Measurements from ENCODE around the gene ABITRAM. TPM values are rescaled to one million over a fixed set of nuclear protein-coding genes. Genes with fewer than 3 reads are reported as not detected.

The ABITRAM gene
- total and polyA plus RNA-seq, 2 of the 13 experiments (the other 11 are each of a cell fraction or from before 2014, with no cell fraction given): 10.2 to 21.6 TPM

- TF ChIP-seq ZNF740 (CRISPR knock-in tag; IDR thresholded peaks at IDR 0.05) (peak; percentile 67; the same call in 1 of the 2 replicates), GMEB1 (CRISPR knock-in tag; IDR thresholded peaks at IDR 0.05; ENCODE audit: borderline replicate concordance) (peak; percentile 67; the same call in 1 of the 2 replicates), ONECUT2 (CRISPR knock-in tag; IDR thresholded peaks at IDR 0.05) (peak; percentile 91), CHCHD3 (CRISPR knock-in tag; IDR thresholded peaks at IDR 0.05) (0 out of 2 replicates have a peak, but pooled peaks have one; percentile 24), MAFK (conservative IDR thresholded peaks at IDR 0.05 in 1 of 2, IDR thresholded peaks at IDR 0.05 in 1 of 2; ENCODE audit: low read length in 2 of 2) (no peak), ZBTB49 (CRISPR knock-in tag; IDR thresholded peaks at IDR 0.05; ENCODE audit: borderline replicate concordance) (peak; percentile 46; the same call in 1 of the 2 replicates), ZNF431 (CRISPR knock-in tag; IDR thresholded peaks at IDR 0.05; ENCODE audit: borderline replicate concordance, low read depth) (no peak), ZNF468 (CRISPR knock-in tag; IDR thresholded peaks at IDR 0.05) (0 out of 2 replicates have a peak, but pooled peaks have one; percentile 30), GABPA (IDR thresholded peaks at IDR 0.05; ENCODE audit: low read depth, low read length) (peak; percentile 83), GABPA (CRISPR knock-in tag; IDR thresholded peaks at IDR 0.05; ENCODE audit: low read depth) (peak; percentile 82), REL (CRISPR knock-in tag; conservative IDR thresholded peaks at IDR 0.05) (0 out of 2 replicates have a peak, but pooled peaks have one; percentile 5), FOXO1 (CRISPR knock-in tag; IDR thresholded peaks at IDR 0.05) (peak; percentile 21; the same call in 1 of the 2 replicates), RAD21 (CRISPR knock-in tag; IDR thresholded peaks at IDR 0.05) (0 out of 2 replicates have a peak, but pooled peaks have one; percentile 27), ARID4A (CRISPR knock-in tag; IDR thresholded peaks at IDR 0.05; ENCODE audit: borderline replicate concordance) (peak; percentile 96), TOE1 (CRISPR knock-in tag; IDR thresholded peaks at IDR 0.05) (0 out of 2 replicates have a peak, but pooled peaks have one; percentile 13), HNRNPK (IDR thresholded peaks at IDR 0.05; ENCODE audit: low read depth, low read length, poor library complexity, severe bottlenecking) (peak; percentile 45), ZNF709 (CRISPR knock-in tag; IDR thresholded peaks at IDR 0.05) (peak; percentile 61; the same call in 1 of the 2 replicates), ZNF720 (CRISPR knock-in tag; IDR thresholded peaks at IDR 0.05) (peak; percentile 75; the same call in 1 of the 2 replicates), CCAR2 (optimal IDR thresholded peaks at IDR 0.05; ENCODE audit: low read depth, low read length) (no peak), HNRNPLL (IDR thresholded peaks at IDR 0.05; ENCODE audit: low read depth, low read length, poor library complexity, severe bottlenecking) (peak; percentile 92)
Measured at GRCh38 chr9:108934323-108934893, at the start of gene ABITRAM (continued).
